Keratinocyte (primary cell): Measurements from ENCODE around the gene THUMPD1. TPM values are rescaled to one million over a fixed set of nuclear protein-coding genes. Genes with fewer than 3 reads are reported as not detected.
A peak's percentile ranks its signal among the peaks of the same experiment; 100 is the strongest.

Experiments used
- DNase-seq: peaks from one replicate; pipeline ENCODE4 v3.0.0-alpha.2; 2011; ENCODE audit warnings: low read depth, missing footprints, low spot score
- FAIRE-seq: peaks from 2 replicates; lab custom pipeline; 2011; peaks lifted over from hg19 to GRCh38; lab: Jason Lieb, UNC
- H2AFZ ChIP-seq: 2 replicates; pipeline ENCODE4 v1.6.0; 2012; ENCODE audit warnings: low read length, control low read depth, inconsistent platforms; ENCODE audit not compliant: control insufficient read depth
- H3K27ac ChIP-seq: 2 replicates; pipeline ENCODE4 v1.5.1; 2011; ENCODE audit warnings: low read length; ENCODE audit not compliant: control insufficient read depth, insufficient read depth
- H3K27me3 ChIP-seq: 3 replicates; pipeline ENCODE4 v1.6.0; 2011; ENCODE audit warnings: low read length; ENCODE audit not compliant: control insufficient read depth, insufficient read depth; ENCODE audit errors: extremely low read depth
- H3K36me3 ChIP-seq, 2 experiments: 2 replicates in 1 of 2; 3 replicates in 1 of 2; pipeline ENCODE4 v1.5.1; 2011; ENCODE audit warnings: low read length in 2 of 2, mild to moderate bottlenecking in 1 of 2; ENCODE audit not compliant: control insufficient read depth in 2 of 2, insufficient read depth in 2 of 2; ENCODE audit errors: extremely low read depth in 1 of 2
- H3K4me1 ChIP-seq: 3 replicates; pipeline ENCODE4 v1.5.1; 2011; ENCODE audit warnings: low read length; ENCODE audit not compliant: control insufficient read depth, insufficient read depth; ENCODE audit errors: extremely low read depth
- H3K4me2 ChIP-seq: 3 replicates; pipeline ENCODE4 v1.6.0; 2011; ENCODE audit warnings: low read depth, low read length; ENCODE audit not compliant: control insufficient read depth, insufficient read depth; ENCODE audit errors: extremely low read depth
- H3K4me3 ChIP-seq, 3 experiments: fragments of 200-600 bp in 1 of 3; sonication (generic) in 1 of 3; 2 replicates in 2 of 3; 3 replicates in 1 of 3; pipeline ENCODE4 v1.5.1; 2011 to 2016; ENCODE audit warnings: low read length in 3 of 3, mild to moderate bottlenecking in 3 of 3, control low read depth in 2 of 3, inconsistent platforms in 1 of 3, low read depth in 1 of 3, mixed read lengths in 1 of 3, mixed run types in 1 of 3, moderate library complexity in 1 of 3; ENCODE audit not compliant: control insufficient read depth in 2 of 3, insufficient read depth in 2 of 3; ENCODE audit errors: extremely low read depth in 1 of 3
- H3K79me2 ChIP-seq: 2 replicates; pipeline ENCODE4 v1.6.0; 2012; ENCODE audit warnings: low read length; ENCODE audit not compliant: control insufficient read depth, insufficient read depth
- H3K9ac ChIP-seq: 3 replicates; pipeline ENCODE4 v1.6.0; 2011; ENCODE audit warnings: low read length; ENCODE audit not compliant: control insufficient read depth, insufficient read depth; ENCODE audit errors: extremely low read depth
- H3K9me1 ChIP-seq: 3 replicates; pipeline ENCODE4 v1.6.0; 2011; ENCODE audit warnings: low read length; ENCODE audit not compliant: control insufficient read depth, insufficient read depth; ENCODE audit errors: extremely low read depth
- H3K9me3 ChIP-seq: 2 replicates; pipeline ENCODE4 v1.5.1; 2012; ENCODE audit warnings: low read depth, low read length; ENCODE audit not compliant: control insufficient read depth
- H4K20me1 ChIP-seq: 3 replicates; pipeline ENCODE4 v1.6.0; 2011; ENCODE audit warnings: low read length; ENCODE audit not compliant: control insufficient read depth, insufficient read depth; ENCODE audit errors: extremely low read depth
- EZH2 ChIP-seq: IDR thresholded peaks from one replicate; pipeline ENCODE4 v1.6.1; 2012; ENCODE audit warnings: inconsistent platforms, mild to moderate bottlenecking, low read length, moderate library complexity
- dilution Hi-C: fragments of 300-500 bp; cut with MboI; formaldehyde crosslinking; loops from one replicate; pipeline ENCODE4 v1.7.0; 2020; ENCODE audit warnings: low sequenced_read_pairs; ENCODE audit not compliant: extremely low pct_ligation_motif_present
- polyA plus RNA-seq, 5 experiments: library from polyadenylated mRNA; depleted of rRNA in 3 of 5; stranded (reverse) in 3 of 5; stranded (forward) in 1 of 5; unstranded in 1 of 5; fragments of >200 nt; gene quantifications; 1 replicate in 1 of 5; 2 replicates in 3 of 5; 3 replicates in 1 of 5; pipeline versions ENCODE4 v1.2.1 to v1.2.3, GENCODE V29; 2011 to 2012; ENCODE audit warnings: missing spikeins in 2 of 5, low read depth in 1 of 5, low replicate concordance in 1 of 5
- TF ChIP-seq, protein P1 (sequence below), 3 experiments: IDR thresholded peaks in 1 of 3; conservative IDR thresholded peaks in 1 of 3; optimal IDR thresholded peaks in 1 of 3; 2 replicates in 2 of 3; 3 replicates in 1 of 3; pipeline versions ENCODE3 to v1.5.1; 2011; ENCODE audit warnings: low read length in 3 of 3, mild to moderate bottlenecking in 3 of 3, moderate library complexity in 2 of 3, control low read depth in 1 of 3, inconsistent platforms in 1 of 3; ENCODE audit not compliant: insufficient read depth in 2 of 3; ENCODE audit errors: extremely low read depth in 1 of 3

The THUMPD1 gene
- polyA plus RNA-seq, 1 donor (not counting 4 experiments of a cell fraction or from before 2014, with no cell fraction given), result 25.9 TPM

DNA sequence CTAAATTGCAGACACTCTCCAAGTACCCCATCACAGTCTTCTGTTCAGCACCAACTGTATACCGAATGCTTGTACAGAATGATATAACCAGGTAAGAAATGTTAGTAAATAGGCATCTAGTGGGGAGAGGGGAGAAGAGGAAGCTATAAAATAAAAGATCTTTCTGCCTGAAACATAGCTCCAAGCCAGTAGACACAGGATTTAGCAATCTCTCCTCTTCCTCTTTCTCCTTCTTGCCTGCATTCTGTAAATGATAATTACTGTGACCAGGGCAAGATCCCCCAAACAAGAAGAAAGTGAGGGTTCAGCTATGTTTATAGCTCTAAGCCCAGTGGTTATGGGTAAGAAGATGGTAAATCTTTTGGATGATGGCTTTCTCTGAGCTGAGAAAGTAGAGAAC is 40.1 kb upstream of the THUMPD1 start:
- dilution Hi-C loops, result no loop called here
- FAIRE-seq, result no peak

DNA sequence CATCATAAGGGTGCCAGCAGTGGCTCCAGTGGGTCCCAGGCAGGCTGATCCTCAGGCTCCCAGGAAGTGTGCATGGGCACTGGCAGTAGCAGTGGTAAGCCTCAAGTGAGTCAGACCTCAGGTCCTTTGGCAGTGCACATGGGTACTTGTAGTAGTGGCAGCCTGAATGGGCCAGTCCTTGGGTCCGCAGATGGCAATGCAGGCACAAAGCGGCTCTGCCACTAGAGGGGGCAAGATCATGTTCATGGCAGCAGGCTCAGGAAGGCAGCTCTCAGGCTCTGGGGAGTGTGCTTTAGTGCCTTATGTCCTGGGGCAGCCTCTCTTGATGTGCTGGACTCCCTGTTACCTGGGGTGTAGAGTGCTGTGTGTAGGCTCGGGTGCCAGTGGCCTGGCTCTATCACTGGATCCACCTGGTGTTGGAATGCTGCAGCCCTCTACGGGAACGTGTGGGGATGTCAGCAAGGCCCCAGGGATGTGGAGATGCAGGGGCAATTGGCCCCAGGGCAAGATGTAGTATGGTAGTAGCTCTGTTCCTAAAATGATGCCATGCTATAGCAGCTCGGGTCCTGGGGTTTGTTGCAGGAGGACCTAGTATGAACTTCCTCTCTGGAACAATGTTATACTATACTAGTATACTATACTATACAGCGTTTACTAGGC is 33.2 kb upstream of the THUMPD1 start:
- Histone ChIP-seq H4K20me1 (no peaks in the 10 kb centered on the region), H3K9ac (no peak overlapping the region), H2AFZ (no peak overlapping the region), H3K27me3 (no peaks in the 10 kb centered on the region), H3K9me3 (no peaks in the 10 kb centered on the region), H3K27ac (no peak overlapping the region), H3K9me1 (no peaks in the 10 kb centered on the region), H3K4me2 (no peak overlapping the region), H3K4me1 (no peaks in the 10 kb centered on the region), H3K36me3 (no peaks in the 10 kb centered on the region), H3K79me2 (no peaks in the 10 kb centered on the region), H3K4me3 (no peak overlapping the region)
- dilution Hi-C loops, result no loop called here
- TF ChIP-seq EZH2, result no peak
- TF ChIP-seq, protein P1, sequence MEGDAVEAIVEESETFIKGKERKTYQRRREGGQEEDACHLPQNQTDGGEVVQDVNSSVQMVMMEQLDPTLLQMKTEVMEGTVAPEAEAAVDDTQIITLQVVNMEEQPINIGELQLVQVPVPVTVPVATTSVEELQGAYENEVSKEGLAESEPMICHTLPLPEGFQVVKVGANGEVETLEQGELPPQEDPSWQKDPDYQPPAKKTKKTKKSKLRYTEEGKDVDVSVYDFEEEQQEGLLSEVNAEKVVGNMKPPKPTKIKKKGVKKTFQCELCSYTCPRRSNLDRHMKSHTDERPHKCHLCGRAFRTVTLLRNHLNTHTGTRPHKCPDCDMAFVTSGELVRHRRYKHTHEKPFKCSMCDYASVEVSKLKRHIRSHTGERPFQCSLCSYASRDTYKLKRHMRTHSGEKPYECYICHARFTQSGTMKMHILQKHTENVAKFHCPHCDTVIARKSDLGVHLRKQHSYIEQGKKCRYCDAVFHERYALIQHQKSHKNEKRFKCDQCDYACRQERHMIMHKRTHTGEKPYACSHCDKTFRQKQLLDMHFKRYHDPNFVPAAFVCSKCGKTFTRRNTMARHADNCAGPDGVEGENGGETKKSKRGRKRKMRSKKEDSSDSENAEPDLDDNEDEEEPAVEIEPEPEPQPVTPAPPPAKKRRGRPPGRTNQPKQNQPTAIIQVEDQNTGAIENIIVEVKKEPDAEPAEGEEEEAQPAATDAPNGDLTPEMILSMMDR (optimal IDR thresholded peaks at IDR 0.05 in 1 of 3, IDR thresholded peaks at IDR 0.05 in 1 of 3, conservative IDR thresholded peaks at IDR 0.05 in 1 of 3; ENCODE audit: extremely low read depth in 1 of 3, insufficient read depth in 2 of 3, low read length in 3 of 3), result peak; percentile 94 to 98 (median 97)
- DNase-seq, result peak; percentile 33
- FAIRE-seq, result peak; percentile 81

More for the DNA sequence above, 40.1 kb upstream of the THUMPD1 start:
- no peak for TF ChIP-seq EZH2
- TF ChIP-seq, protein P1 (optimal IDR thresholded peaks at IDR 0.05 in 1 of 3, IDR thresholded peaks at IDR 0.05 in 1 of 3, conservative IDR thresholded peaks at IDR 0.05 in 1 of 3; ENCODE audit: extremely low read depth in 1 of 3, insufficient read depth in 2 of 3, low read length in 3 of 3), result no peak
- Histone ChIP-seq H3K36me3 (no peaks in the 10 kb centered on the region), H3K4me1 (no peaks in the 10 kb centered on the region), H3K4me2 (no peak overlapping the region), H3K27me3 (no peaks in the 10 kb centered on the region), H3K9me3 (no peaks in the 10 kb centered on the region), H3K27ac (no peak overlapping the region), H4K20me1 (no peaks in the 10 kb centered on the region), H3K4me3 (no peak overlapping the region), H3K79me2 (no peaks in the 10 kb centered on the region), H3K9ac (no peak overlapping the region), H2AFZ (no peak overlapping the region), H3K9me1 (no peaks in the 10 kb centered on the region)
- no peak for DNase-seq
